SU-DHL-6 (cell line): Measurements from ENCODE around the gene FOXA2.

ENCODE experiments used
- H2AFZ ChIP-seq: fragments of 200-600 bp; sonication (generic); 2 replicates; pipeline ENCODE4 v1.6.1; 2014; ENCODE audit warnings: low read depth, mild to moderate bottlenecking, moderate library complexity, mixed read lengths, antibody characterized with exemption, low read length; ENCODE audit not compliant: severe bottlenecking
- H3F3A ChIP-seq: fragments of 200-600 bp; shearing (Covaris generic); 2 replicates; pipeline ENCODE4 v1.6.0; 2016; ENCODE audit warnings: antibody characterized with exemption, mild to moderate bottlenecking; ENCODE audit not compliant: insufficient read depth
- H3K27ac ChIP-seq: fragments of 200-600 bp; sonication (generic); 2 replicates; pipeline ENCODE4 v1.5.1; 2016; ENCODE audit warnings: low read depth, mild to moderate bottlenecking, low read length, moderate library complexity, mixed read lengths
- H3K27me3 ChIP-seq: fragments of 200-600 bp; sonication (generic), shearing (Covaris generic); 2 replicates; pipeline ENCODE4 v1.6.0; 2014; ENCODE audit warnings: mild to moderate bottlenecking, low read length
- H3K36me3 ChIP-seq: fragments of 200-600 bp; sonication (generic); 2 replicates; pipeline ENCODE4 v1.6.1; 2014; ENCODE audit warnings: mild to moderate bottlenecking, low read length, mixed read lengths
- H3K4me2 ChIP-seq: fragments of 300-600, 200-600 bp; shearing (Covaris generic), sonication (generic); 2 replicates; pipeline ENCODE4 v1.6.0; 2014; ENCODE audit warnings: low read length, low read depth, mild to moderate bottlenecking; ENCODE audit not compliant: poor library complexity, severe bottlenecking
- H3K4me3 ChIP-seq: fragments of 200-600 bp; sonication (generic); 2 replicates; pipeline ENCODE4 v1.5.1; 2014; ENCODE audit warnings: antibody characterized with exemption, low read length, mild to moderate bottlenecking, mixed read lengths; ENCODE audit not compliant: insufficient read depth, poor library complexity, severe bottlenecking
- H3K79me2 ChIP-seq: fragments of 200-600 bp; sonication (generic); 2 replicates; pipeline ENCODE4 v1.6.1; 2014; ENCODE audit warnings: mild to moderate bottlenecking, low read length, moderate library complexity; ENCODE audit not compliant: insufficient read depth
- H3K9ac ChIP-seq: fragments of 200-600 bp; sonication (generic); 2 replicates; pipeline ENCODE4 v1.7.0; 2014; ENCODE audit warnings: mild to moderate bottlenecking, low read length
- H3K9me2 ChIP-seq: fragments of 200-600 bp; sonication (generic); replicated peaks from 2 replicates; pipeline ENCODE4 v1.6.1; 2014; ENCODE audit warnings: low read length; ENCODE audit not compliant: insufficient read depth
- H3K9me3 ChIP-seq: fragments of 200-600 bp; sonication (generic); 2 replicates; pipeline ENCODE4 v1.6.1; 2014; ENCODE audit warnings: low read length, mixed read lengths; ENCODE audit not compliant: insufficient read depth
- H4K20me1 ChIP-seq: fragments of 200-600 bp; sonication (generic); 2 replicates; pipeline ENCODE4 v1.6.1; 2014; ENCODE audit warnings: low read depth, mild to moderate bottlenecking, antibody characterized with exemption, low read length, moderate library complexity, mixed read lengths
- EZH2phosphoT487 ChIP-seq: fragments of 200-600 bp; sonication (generic), shearing (Covaris generic); conservative IDR thresholded peaks from 2 replicates; pipeline ENCODE4 v1.6.1; 2018; ENCODE audit warnings: mild to moderate bottlenecking, antibody characterized with exemption, low read length, moderate library complexity, mixed read lengths
- TF ChIP-seq, protein P1 (sequence below): fragments of 200-600 bp; sonication (generic); IDR thresholded peaks from one replicate; pipeline ENCODE4 v1.5.1; 2017; ENCODE audit warnings: antibody characterized with exemption, mild to moderate bottlenecking, low read length, moderate library complexity; ENCODE audit not compliant: insufficient read depth, poor library complexity, severe bottlenecking

Gene FOXA2

DNA sequence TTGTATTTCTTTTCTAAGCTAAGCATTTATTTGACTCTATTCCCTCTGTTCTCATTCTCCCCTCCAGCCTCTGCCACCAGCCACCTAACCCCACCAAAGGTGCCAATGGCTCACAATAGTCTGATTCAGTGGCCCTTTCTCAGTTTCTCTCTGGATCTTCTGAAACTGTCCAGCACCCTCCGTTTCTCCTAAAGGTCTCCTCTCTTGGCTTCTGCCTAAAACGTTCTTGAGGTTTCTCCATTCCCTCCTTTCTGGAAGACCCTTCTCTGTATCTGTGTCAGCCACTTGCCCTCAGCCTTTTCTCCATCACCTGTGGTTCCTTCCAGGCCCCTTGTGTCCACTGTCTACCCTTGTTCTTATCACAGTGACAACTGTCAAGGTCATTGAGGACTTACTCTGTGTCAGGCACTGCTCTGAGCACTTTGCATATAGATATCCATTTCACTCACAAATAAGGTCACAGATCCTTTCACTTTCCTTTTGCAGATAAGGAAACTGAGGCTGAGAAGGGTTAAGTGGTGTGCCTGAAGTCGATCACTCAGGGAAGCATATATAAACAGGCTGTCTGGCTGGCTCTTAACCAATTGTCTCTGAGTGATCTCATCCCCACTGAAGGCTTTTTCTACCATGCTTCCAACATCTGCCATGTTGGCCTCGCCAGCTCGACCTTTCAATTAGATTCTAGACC, 48.1 kb downstream of the FOXA2 start:
- no peak overlapping the region for H3K27ac ChIP-seq
- H3K36me3 ChIP-seq = no peaks in the 10 kb centered on the region

DNA sequence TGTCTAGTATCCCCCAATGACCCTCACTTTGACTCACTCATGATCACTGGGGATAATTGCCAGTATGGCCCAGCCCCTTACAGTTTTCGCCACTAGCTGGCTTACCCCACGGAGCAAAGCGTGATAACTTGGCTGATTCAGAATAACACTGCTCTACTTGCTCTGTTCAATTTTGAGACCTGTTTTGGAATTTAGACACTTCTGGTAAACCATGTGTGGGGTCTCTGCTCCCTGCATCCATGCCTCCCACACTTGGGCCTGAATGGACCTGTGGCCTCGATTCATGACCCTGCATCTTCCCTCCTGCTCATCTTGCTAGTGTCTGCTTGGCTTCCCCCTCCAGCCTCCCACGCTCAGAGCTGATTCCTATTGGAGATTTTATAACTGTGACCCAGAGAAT, 48.9 kb downstream of the FOXA2 start:
- H3F3A ChIP-seq = no peaks in the 10 kb centered on the region
- no peak for TF ChIP-seq EZH2phosphoT487
- TF ChIP-seq, protein P1, sequence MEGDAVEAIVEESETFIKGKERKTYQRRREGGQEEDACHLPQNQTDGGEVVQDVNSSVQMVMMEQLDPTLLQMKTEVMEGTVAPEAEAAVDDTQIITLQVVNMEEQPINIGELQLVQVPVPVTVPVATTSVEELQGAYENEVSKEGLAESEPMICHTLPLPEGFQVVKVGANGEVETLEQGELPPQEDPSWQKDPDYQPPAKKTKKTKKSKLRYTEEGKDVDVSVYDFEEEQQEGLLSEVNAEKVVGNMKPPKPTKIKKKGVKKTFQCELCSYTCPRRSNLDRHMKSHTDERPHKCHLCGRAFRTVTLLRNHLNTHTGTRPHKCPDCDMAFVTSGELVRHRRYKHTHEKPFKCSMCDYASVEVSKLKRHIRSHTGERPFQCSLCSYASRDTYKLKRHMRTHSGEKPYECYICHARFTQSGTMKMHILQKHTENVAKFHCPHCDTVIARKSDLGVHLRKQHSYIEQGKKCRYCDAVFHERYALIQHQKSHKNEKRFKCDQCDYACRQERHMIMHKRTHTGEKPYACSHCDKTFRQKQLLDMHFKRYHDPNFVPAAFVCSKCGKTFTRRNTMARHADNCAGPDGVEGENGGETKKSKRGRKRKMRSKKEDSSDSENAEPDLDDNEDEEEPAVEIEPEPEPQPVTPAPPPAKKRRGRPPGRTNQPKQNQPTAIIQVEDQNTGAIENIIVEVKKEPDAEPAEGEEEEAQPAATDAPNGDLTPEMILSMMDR = no peak
- H3K79me2 ChIP-seq = no peaks in the 10 kb centered on the region
- H3K4me3 ChIP-seq = no peak overlapping the region
- no peaks in the 10 kb centered on the region for H3K27me3 ChIP-seq
- no peak overlapping the region for H3K4me2 ChIP-seq
- no peaks in the 10 kb centered on the region for H4K20me1 ChIP-seq
- no peaks in the 10 kb centered on the region for H3K36me3 ChIP-seq
- H3K9ac ChIP-seq = no peak overlapping the region
- H3K9me3 ChIP-seq = no peaks in the 10 kb centered on the region
- H3K9me2 ChIP-seq = 0 out of 2 replicates have a peak, but pooled peaks cover 2% of the 10 kb centered on the region
- H3K27ac ChIP-seq = no peak overlapping the region
- H2AFZ ChIP-seq = no peak overlapping the region

More for the DNA sequence above, 48.1 kb downstream of the FOXA2 start:
- H3K79me2 ChIP-seq = no peaks in the 10 kb centered on the region
- no peaks in the 10 kb centered on the region for H3K9me2 ChIP-seq
- H3K9me3 ChIP-seq = no peaks in the 10 kb centered on the region
- H3F3A ChIP-seq = no peaks in the 10 kb centered on the region
- TF ChIP-seq, protein P1 = no peak
- no peak for TF ChIP-seq EZH2phosphoT487
- no peaks in the 10 kb centered on the region for H4K20me1 ChIP-seq
- no peak overlapping the region for H3K4me3 ChIP-seq
- no peak overlapping the region for H3K9ac ChIP-seq
- H3K4me2 ChIP-seq = no peak overlapping the region
- no peak overlapping the region for H2AFZ ChIP-seq
- no peaks in the 10 kb centered on the region for H3K27me3 ChIP-seq

DNA sequence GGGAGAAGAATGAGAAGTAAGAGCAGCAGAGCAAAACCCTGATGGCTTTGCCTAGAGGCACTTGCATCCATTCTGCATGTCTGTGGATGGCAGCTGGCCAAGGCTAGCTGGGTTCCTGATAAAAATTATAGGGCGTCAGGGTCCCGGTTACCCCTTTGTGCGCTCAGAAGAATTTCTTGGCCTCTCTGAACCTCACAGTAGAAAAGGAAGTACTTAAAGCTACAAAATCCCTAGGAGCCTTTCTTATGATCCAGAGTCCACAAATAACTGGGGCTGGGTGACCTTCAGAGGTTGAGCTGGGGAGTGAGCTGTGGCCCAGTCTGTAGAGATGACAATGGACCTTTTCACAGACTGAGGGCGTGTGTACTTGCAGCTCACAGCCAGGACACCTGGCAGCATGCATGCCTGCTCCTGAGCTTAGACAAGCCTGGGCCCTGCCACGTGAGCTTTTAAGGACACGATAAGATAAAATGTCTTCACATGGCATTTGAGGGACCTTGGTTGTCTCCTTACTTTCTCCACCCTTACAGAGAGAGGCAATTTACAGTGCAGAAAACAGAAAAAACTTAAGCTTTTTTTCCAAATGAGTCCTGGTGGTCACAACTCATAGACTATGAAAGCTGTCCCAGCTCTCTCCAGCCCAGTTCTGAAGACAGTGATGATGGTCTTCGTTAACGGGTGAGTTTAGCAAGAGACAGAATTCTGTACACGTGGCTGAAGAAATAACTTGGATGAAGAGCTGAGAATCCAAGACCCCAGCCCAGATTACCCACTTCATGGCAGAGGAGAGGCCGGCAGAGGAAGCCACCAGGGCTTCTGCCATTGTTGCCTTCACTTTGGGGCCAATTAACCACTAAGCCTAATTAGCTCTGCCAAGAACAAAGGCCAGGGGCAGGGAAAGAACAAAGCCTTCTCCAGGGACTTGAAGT, 50.3 kb downstream of the FOXA2 start:
- Histone ChIP-seq H3K9me3 (no peaks in the 10 kb centered on the region), H3K4me2 (no peak overlapping the region), H3K36me3 (no peaks in the 10 kb centered on the region), H3K27me3 (no peaks in the 10 kb centered on the region), H3K27ac (no peak overlapping the region), H2AFZ (no peak overlapping the region), H3K4me3 (no peak overlapping the region), H4K20me1 (no peaks in the 10 kb centered on the region), H3K79me2 (no peaks in the 10 kb centered on the region), H3K9me2 (0 out of 2 replicates have a peak, but pooled peaks cover 2% of the 10 kb centered on the region), H3K9ac (no peak overlapping the region), H3F3A (no peaks in the 10 kb centered on the region)
- TF ChIP-seq EZH2phosphoT487 = no peak
- TF ChIP-seq, protein P1 = no peak
